PC-9 (cell line): Measurements from ENCODE around the gene COL4A5. TPM values are rescaled to one million over a fixed set of nuclear protein-coding genes. Genes with fewer than 3 reads are reported as not detected.

Experiments used
- BruUV-seq: library from RNA; stranded (reverse); fragments of 400-500 nt; replicated peaks from 2 replicates; lab custom pipeline; 2021; lab: Mats Ljungman, UMichigan
- CTCF ChIA-PET: fragments of 300-600 bp; sonication (Branson Sonifier 250); formaldehyde crosslinking; loops from one replicate; lab custom pipeline; 2022; ENCODE audit warnings: antibody characterized with exemption; lab: Charles Lee
- POLR2A ChIA-PET: fragments of 300-600 bp; sonication (Branson Sonifier 250); formaldehyde crosslinking; loops from one replicate; lab custom pipeline; 2022; ENCODE audit warnings: antibody characterized with exemption; ENCODE audit not compliant: unreplicated experiment; lab: Charles Lee
- DNase-seq, 2 experiments: peaks; one replicate each; pipeline versions ENCODE4 v3.0.0 to v3.0.0-alpha.2; 2015 to 2022; ENCODE audit warnings: mixed read lengths in 1 of 2
- H2AFZ ChIP-seq: fragments of 200-600 bp; sonication (generic); 2 replicates; pipeline ENCODE4 v1.8.1; 2017; ENCODE audit warnings: antibody characterized with exemption
- H3F3A ChIP-seq: fragments of 200-600 bp; sonication (generic); 2 replicates; pipeline ENCODE4 v1.8.1; 2017; ENCODE audit warnings: antibody characterized with exemption, mild to moderate bottlenecking, low read depth; ENCODE audit not compliant: insufficient read depth
- H3K27ac ChIP-seq: fragments of 200-600 bp; sonication (generic); 2 replicates; pipeline ENCODE4 v1.6.1; 2016; ENCODE audit warnings: mixed run types
- H3K27me3 ChIP-seq: fragments of 200-600 bp; sonication (generic); 2 replicates; pipeline ENCODE4 v1.6.1; 2016; ENCODE audit warnings: low read depth, mixed run types; ENCODE audit not compliant: insufficient read depth
- H3K36me3 ChIP-seq: fragments of 200-600 bp; sonication (generic); 2 replicates; pipeline ENCODE4 v1.6.1; 2016; ENCODE audit warnings: low read depth, mixed run types
- H3K4me1 ChIP-seq: fragments of 200-600 bp; sonication (generic); replicated peaks from 2 replicates; pipeline ENCODE4 v1.6.1; 2016; ENCODE audit warnings: mixed run types; ENCODE audit not compliant: insufficient read depth
- H3K4me2 ChIP-seq: fragments of 200-600 bp; sonication (generic); 2 replicates; pipeline ENCODE4 v1.6.1; 2017; ENCODE audit warnings: mixed run types
- H3K4me3 ChIP-seq: fragments of 200-600 bp; sonication (generic); 2 replicates; pipeline ENCODE4 v1.6.1; 2016; ENCODE audit warnings: mixed run types
- H3K79me2 ChIP-seq: fragments of 200-600 bp; sonication (generic); 2 replicates; pipeline ENCODE4 v1.6.1; 2017; ENCODE audit warnings: low read depth, mixed run types
- H3K9me2 ChIP-seq: fragments of 200-600 bp; sonication (generic); 2 replicates; pipeline ENCODE4 v1.8.1; 2017; ENCODE audit warnings: mild to moderate bottlenecking; ENCODE audit not compliant: insufficient read depth
- H3K9me3 ChIP-seq: fragments of 200-600 bp; sonication (generic); 2 replicates; pipeline ENCODE4 v1.8.1; 2016; ENCODE audit warnings: low read depth; ENCODE audit not compliant: insufficient read depth
- H4K20me1 ChIP-seq: fragments of 200-600 bp; sonication (generic); 2 replicates; pipeline ENCODE4 v1.8.1; 2017; ENCODE audit not compliant: insufficient read depth
- EZH2 ChIP-seq: fragments of 200-600 bp; sonication (generic); IDR thresholded peaks from 2 replicates; pipeline ENCODE4 v1.8.0; 2017; ENCODE audit warnings: antibody characterized with exemption, low read depth
- intact Hi-C: fragments of 100-400 bp; cut with micrococcal nuclease; formaldehyde crosslinking; loops from one replicate; pipeline ENCODE4 v1.10.0; 2022; ENCODE audit not compliant: unreplicated experiment
- total RNA-seq: library from RNA; stranded (reverse); gene quantifications from 2 replicates; pipeline ENCODE4 v1.2.3, GENCODE V29; 2021
- TF ChIP-seq, protein P1 (sequence below): fragments of 200-600 bp; sonication (generic); conservative IDR thresholded peaks from 2 replicates; pipeline ENCODE4 v1.6.1; 2017; ENCODE audit warnings: mixed run types, antibody characterized with exemption, mild to moderate bottlenecking, moderate library complexity

COL4A5 gene
- total RNA-seq, 1 experiment from 2014 or later: 82.3 TPM

DNA sequence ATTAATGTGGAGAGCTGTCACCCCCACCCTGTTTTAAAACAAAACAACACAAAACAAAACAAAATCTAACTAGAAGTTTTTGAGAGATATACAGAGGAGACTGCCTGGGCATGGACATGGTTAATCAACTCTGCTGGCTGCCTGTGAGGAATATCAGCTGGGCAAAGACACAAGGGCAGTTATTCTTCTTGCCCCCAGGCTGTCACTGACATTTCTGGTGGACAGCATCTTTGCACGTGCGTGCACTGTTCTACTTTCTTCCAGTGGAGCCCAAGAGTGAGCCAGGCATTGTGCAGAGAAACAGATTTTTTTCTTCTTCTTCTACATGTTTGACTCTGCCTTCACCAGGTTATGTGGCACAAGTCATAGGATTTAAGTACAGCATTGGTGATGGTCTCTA, 282.9 kb downstream of the COL4A5 start:
- H3K4me2 ChIP-seq: no peak overlapping the region
- no TSS peak for BruUV-seq
- no peak overlapping the region for H2AFZ ChIP-seq
- H3K9me2 ChIP-seq: no peaks in the 10 kb centered on the region
- H3K27me3 ChIP-seq: no peaks in the 10 kb centered on the region
- H3K79me2 ChIP-seq: no peaks in the 10 kb centered on the region
- DNase-seq: no peak
- H3K27ac ChIP-seq: no peak overlapping the region
- H3K36me3 ChIP-seq: no peaks in the 10 kb centered on the region
- H3K4me1 ChIP-seq: no peaks in the 10 kb centered on the region
- CTCF ChIA-PET: no interaction called here
- POLR2A ChIA-PET: no interaction called here
- H3K4me3 ChIP-seq: no peak overlapping the region
- intact Hi-C loops: no loop called here
- no peaks in the 10 kb centered on the region for H4K20me1 ChIP-seq
- no peaks in the 10 kb centered on the region for H3K9me3 ChIP-seq
- H3F3A ChIP-seq: no peaks in the 10 kb centered on the region
- TF ChIP-seq EZH2: no peak
- TF ChIP-seq, protein P1, sequence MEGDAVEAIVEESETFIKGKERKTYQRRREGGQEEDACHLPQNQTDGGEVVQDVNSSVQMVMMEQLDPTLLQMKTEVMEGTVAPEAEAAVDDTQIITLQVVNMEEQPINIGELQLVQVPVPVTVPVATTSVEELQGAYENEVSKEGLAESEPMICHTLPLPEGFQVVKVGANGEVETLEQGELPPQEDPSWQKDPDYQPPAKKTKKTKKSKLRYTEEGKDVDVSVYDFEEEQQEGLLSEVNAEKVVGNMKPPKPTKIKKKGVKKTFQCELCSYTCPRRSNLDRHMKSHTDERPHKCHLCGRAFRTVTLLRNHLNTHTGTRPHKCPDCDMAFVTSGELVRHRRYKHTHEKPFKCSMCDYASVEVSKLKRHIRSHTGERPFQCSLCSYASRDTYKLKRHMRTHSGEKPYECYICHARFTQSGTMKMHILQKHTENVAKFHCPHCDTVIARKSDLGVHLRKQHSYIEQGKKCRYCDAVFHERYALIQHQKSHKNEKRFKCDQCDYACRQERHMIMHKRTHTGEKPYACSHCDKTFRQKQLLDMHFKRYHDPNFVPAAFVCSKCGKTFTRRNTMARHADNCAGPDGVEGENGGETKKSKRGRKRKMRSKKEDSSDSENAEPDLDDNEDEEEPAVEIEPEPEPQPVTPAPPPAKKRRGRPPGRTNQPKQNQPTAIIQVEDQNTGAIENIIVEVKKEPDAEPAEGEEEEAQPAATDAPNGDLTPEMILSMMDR: no peak

DNA sequence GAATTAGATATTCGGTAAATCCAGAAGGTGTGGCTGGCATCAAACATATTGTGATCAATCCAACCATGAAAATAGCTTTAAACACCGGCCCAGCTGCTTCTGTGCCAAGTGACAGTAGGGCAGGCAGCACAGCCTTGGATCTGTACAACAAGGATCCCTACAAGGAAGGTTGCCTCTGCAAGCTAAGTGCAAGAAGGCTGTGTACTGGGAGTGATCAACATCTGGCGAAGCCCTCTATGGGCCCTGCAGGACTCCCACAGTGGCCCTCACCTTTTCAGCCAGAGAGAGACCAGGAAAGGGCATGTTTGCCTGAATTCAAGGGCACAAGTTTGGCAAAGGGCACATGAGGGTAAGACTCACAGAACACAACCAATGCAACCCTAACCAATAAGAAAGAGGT, 287.1 kb downstream of the COL4A5 start:
- no peaks in the 10 kb centered on the region for H3K79me2 ChIP-seq
- no peaks in the 10 kb centered on the region for H3K4me1 ChIP-seq
- H3K9me3 ChIP-seq: no peaks in the 10 kb centered on the region
- peaks cover 18% of the 10 kb centered on the region for H3K27me3 ChIP-seq
- H4K20me1 ChIP-seq: no peaks in the 10 kb centered on the region
- no peak overlapping the region for H3K4me3 ChIP-seq
- H3K4me2 ChIP-seq: no peak overlapping the region
- TF ChIP-seq, protein P1: no peak
- TF ChIP-seq EZH2: no peak
- ChIA-PET CTCF (interaction anchor here (1.1 kb wide), 1 partner anchor 27 kb away, joined by 3 read pairs; no protein-coding TSS in a partner anchor), POLR2A (no interaction called here)
- H2AFZ ChIP-seq: no peak overlapping the region
- no peak overlapping the region for H3K27ac ChIP-seq
- intact Hi-C loops: no loop called here
- H3K36me3 ChIP-seq: no peaks in the 10 kb centered on the region
- no peak for DNase-seq
- no peaks in the 10 kb centered on the region for H3K9me2 ChIP-seq
- no peaks in the 10 kb centered on the region for H3F3A ChIP-seq
- BruUV-seq: no TSS peak

DNA sequence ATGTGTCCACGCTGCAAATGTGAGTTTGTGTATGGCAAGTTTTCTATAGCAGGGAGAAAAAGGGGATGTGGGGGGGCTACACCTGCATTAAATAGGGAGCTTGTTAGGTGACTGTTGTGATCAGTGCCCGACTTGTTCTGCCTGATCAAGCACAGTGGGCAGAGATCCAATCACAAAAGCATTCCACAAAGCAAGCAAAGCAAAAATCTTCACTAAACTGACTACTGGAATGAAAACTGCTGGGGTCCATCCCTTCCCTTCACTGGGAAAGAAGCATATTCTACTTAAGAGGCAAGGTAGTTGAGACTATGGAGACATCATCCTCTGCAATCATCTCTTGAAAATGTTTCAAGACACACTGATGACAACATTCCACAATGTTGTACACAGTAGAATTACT, 291.5 kb downstream of the COL4A5 start:
- intact Hi-C loops: no loop called here
- BruUV-seq: no TSS peak
- POLR2A ChIA-PET: no interaction called here
- Histone ChIP-seq H3K4me2 (no peak overlapping the region), H3K9me2 (no peaks in the 10 kb centered on the region), H3K27ac (no peak overlapping the region), H4K20me1 (no peaks in the 10 kb centered on the region), H3K4me1 (no peaks in the 10 kb centered on the region), H3F3A (no peaks in the 10 kb centered on the region), H3K4me3 (no peak overlapping the region), H3K27me3 (peaks cover 41% of the 10 kb centered on the region), H2AFZ (no peak overlapping the region), H3K79me2 (no peaks in the 10 kb centered on the region), H3K36me3 (no peaks in the 10 kb centered on the region), H3K9me3 (no peaks in the 10 kb centered on the region)
- CTCF ChIA-PET: no interaction called here
- TF ChIP-seq, protein P1: no peak
- TF ChIP-seq EZH2: no peak
- DNase-seq: no peak
